IMR-90 (cell line): ENCODE results near the gene MDM2. TPM values are rescaled to one million over a fixed set of nuclear protein-coding genes. Genes with fewer than 3 reads are reported as not detected.

Experiments
- ATAC-seq: fragments of 200-7000 bp; cut with Tn5 transposase; 2 replicates; pipeline ENCODE4 v1.9.1; 2020; ENCODE audit warnings: low read depth, mild to moderate bottlenecking, moderate library complexity
- BruUV-seq: library from RNA; stranded (reverse); fragments of 400-500 nt; replicated peaks from 2 replicates; lab custom pipeline; 2021; lab: Mats Ljungman, UMichigan
- CTCF ChIA-PET: fragments of 300-600 bp; formaldehyde crosslinking; extraction: SDS; loops from one replicate; lab custom pipeline; 2021; ENCODE audit warnings: antibody characterized with exemption; lab: Yijun Ruan, JAX
- POLR2A ChIA-PET: fragments of 300-600 bp; sonication (Branson Sonifier 250); formaldehyde crosslinking; loops from one replicate; lab custom pipeline; 2022; ENCODE audit warnings: antibody characterized with exemption; ENCODE audit not compliant: unreplicated experiment; lab: Charles Lee
- DNase-seq: peaks from one replicate; pipeline ENCODE4 v3.0.0; 2013
- H2AFZ ChIP-seq: replicated peaks from 2 replicates; pipeline ENCODE3; 2013; ENCODE audit warnings: low read length, mild to moderate bottlenecking; ENCODE audit not compliant: poor library complexity
- H2AK5ac ChIP-seq: 2 replicates; pipeline ENCODE4 v1.6.1; 2013; ENCODE audit warnings: low read depth, low read length, inconsistent platforms
- H2AK9ac ChIP-seq: replicated peaks from 2 replicates; pipeline ENCODE3; 2013; ENCODE audit warnings: mild to moderate bottlenecking, low read depth, low read length, moderate library complexity; ENCODE audit not compliant: poor library complexity
- H2BK120ac ChIP-seq: 2 replicates; pipeline ENCODE4 v1.6.1; 2013; ENCODE audit warnings: low read depth, low read length, inconsistent platforms
- H2BK15ac ChIP-seq: 3 replicates; pipeline ENCODE4 v1.6.1; 2013; ENCODE audit warnings: low read depth, low read length, inconsistent platforms
- H2BK20ac ChIP-seq: 2 replicates; pipeline ENCODE4 v1.6.1; 2013; ENCODE audit warnings: low read depth, mild to moderate bottlenecking, inconsistent platforms, low read length, moderate library complexity
- H2BK5ac ChIP-seq: 2 replicates; pipeline ENCODE4 v1.6.1; 2013; ENCODE audit warnings: mild to moderate bottlenecking, low read depth, low read length, inconsistent platforms; ENCODE audit not compliant: poor library complexity, severe bottlenecking
- H3K14ac ChIP-seq: replicated peaks from 2 replicates; pipeline ENCODE4 v1.6.1; 2013; ENCODE audit warnings: low read depth, low read length, inconsistent platforms
- H3K18ac ChIP-seq: 2 replicates; pipeline ENCODE4 v1.6.1; 2013; ENCODE audit warnings: low read depth, low read length, control low read depth
- H3K23ac ChIP-seq: 2 replicates; pipeline ENCODE4 v1.6.1; 2013; ENCODE audit warnings: low read depth, low read length, inconsistent platforms
- H3K27ac ChIP-seq: 2 replicates; pipeline ENCODE4 v1.5.1; 2013; ENCODE audit warnings: mild to moderate bottlenecking, control low read depth, low read length; ENCODE audit not compliant: insufficient read depth
- H3K27me3 ChIP-seq: 2 replicates; pipeline ENCODE4 v1.6.1; 2013; ENCODE audit warnings: low read length; ENCODE audit not compliant: control insufficient read depth, insufficient read depth
- H3K36me3 ChIP-seq: 2 replicates; pipeline ENCODE4 v1.6.1; 2013; ENCODE audit warnings: low read length, mixed read lengths; ENCODE audit not compliant: control insufficient read depth, insufficient read depth
- H3K4ac ChIP-seq: 2 replicates; pipeline ENCODE4 v1.6.1; 2013; ENCODE audit warnings: low read depth, low read length, inconsistent platforms
- H3K4me1 ChIP-seq: 2 replicates; pipeline ENCODE4 v1.6.1; 2013; ENCODE audit warnings: low read length, mixed read lengths; ENCODE audit not compliant: control insufficient read depth, insufficient read depth
- H3K4me2 ChIP-seq: 2 replicates; pipeline ENCODE4 v1.6.1; 2013; ENCODE audit warnings: low read depth, mild to moderate bottlenecking, control low read depth, low read length, moderate library complexity
- H3K4me3 ChIP-seq: 2 replicates; pipeline ENCODE4 v1.5.1; 2013; ENCODE audit warnings: low read depth, mild to moderate bottlenecking, control low read depth, low read length, moderate library complexity; ENCODE audit not compliant: insufficient read depth
- H3K56ac ChIP-seq: 2 replicates; pipeline ENCODE4 v1.6.1; 2013; ENCODE audit warnings: low read length, inconsistent platforms; ENCODE audit not compliant: insufficient read depth; ENCODE audit errors: extremely low read depth
- H3K79me1 ChIP-seq, 2 experiments: 2 replicates each; pipeline ENCODE4 v1.6.1; 2013; ENCODE audit warnings: low read length in 2 of 2, inconsistent platforms in 1 of 2, low read depth in 1 of 2
- H3K9ac ChIP-seq: 2 replicates; pipeline ENCODE4 v1.6.1; 2013; ENCODE audit warnings: low read depth, low read length, control low read depth
- H3K9me1 ChIP-seq: 2 replicates; pipeline ENCODE4 v1.6.1; 2013; ENCODE audit warnings: low read length, inconsistent platforms; ENCODE audit not compliant: insufficient read depth
- H3K9me3 ChIP-seq: 2 replicates; pipeline ENCODE4 v1.6.1; 2013; ENCODE audit warnings: low read length; ENCODE audit not compliant: control insufficient read depth, insufficient read depth
- H4K20me1 ChIP-seq: 2 replicates; pipeline ENCODE4 v1.6.1; 2013; ENCODE audit warnings: low read length, inconsistent platforms; ENCODE audit not compliant: insufficient read depth
- H4K5ac ChIP-seq: 2 replicates; pipeline ENCODE4 v1.6.1; 2013; ENCODE audit warnings: mild to moderate bottlenecking, low read depth, low read length, control low read depth
- H4K8ac ChIP-seq, 2 experiments: 2 replicates each; pipeline ENCODE4 v1.6.1; 2013; ENCODE audit warnings: low read depth in 2 of 2, low read length in 2 of 2, control low read depth in 1 of 2, inconsistent platforms in 1 of 2
- H4K91ac ChIP-seq: 2 replicates; pipeline ENCODE4 v1.6.1; 2013; ENCODE audit warnings: low read depth, low read length, inconsistent platforms; ENCODE audit not compliant: insufficient read depth
- BHLHE40 ChIP-seq: fragments of 150-350 bp; IDR thresholded peaks from 2 replicates; pipeline ENCODE4 v1.6.1; 2016; ENCODE audit warnings: mild to moderate bottlenecking, low read depth, low read length
- CEBPB ChIP-seq: IDR thresholded peaks from 2 replicates; pipeline ENCODE4 v1.6.1; 2012; ENCODE audit warnings: low read depth, low read length, improper control_type of control experiment
- CHD1 ChIP-seq: IDR thresholded peaks from 2 replicates; pipeline ENCODE4 v1.6.1; 2012; ENCODE audit warnings: low read depth, low read length, improper control_type of control experiment
- FOS ChIP-seq: fragments of 150-350 bp; IDR thresholded peaks from 2 replicates; pipeline ENCODE4 v1.6.1; 2016; ENCODE audit warnings: low read depth, low read length
- MAFK ChIP-seq: IDR thresholded peaks from 2 replicates; pipeline ENCODE4 v1.6.1; 2012; ENCODE audit warnings: low read depth, low read length, improper control_type of control experiment
- MAZ ChIP-seq: IDR thresholded peaks from 2 replicates; pipeline ENCODE4 v1.6.1; 2012; ENCODE audit warnings: low read depth, mild to moderate bottlenecking, low read length, improper control_type of control experiment, moderate library complexity, borderline replicate concordance
- MXI1 ChIP-seq: IDR thresholded peaks from 2 replicates; pipeline ENCODE4 v1.6.1; 2012; ENCODE audit warnings: low read depth, mild to moderate bottlenecking, low read length, moderate library complexity, borderline replicate concordance
- NFE2L2 ChIP-seq: fragments of 150-350 bp; IDR thresholded peaks from 2 replicates; pipeline ENCODE4 v1.6.1; 2016; ENCODE audit warnings: low read depth, mild to moderate bottlenecking, low read length
- POLR2A ChIP-seq: IDR thresholded peaks from 2 replicates; pipeline ENCODE4 v1.6.1; 2012; ENCODE audit warnings: mild to moderate bottlenecking, low read depth, low read length
- RAD21 ChIP-seq: IDR thresholded peaks from 2 replicates; pipeline ENCODE4 v1.6.1; 2012; ENCODE audit warnings: low read length, improper control_type of control experiment
- RCOR1 ChIP-seq: IDR thresholded peaks from 2 replicates; pipeline ENCODE4 v1.6.1; 2012; ENCODE audit warnings: mild to moderate bottlenecking, low read length, improper control_type of control experiment; ENCODE audit not compliant: insufficient replicate concordance
- RFX5 ChIP-seq: IDR thresholded peaks from 2 replicates; pipeline ENCODE4 v1.8.0; 2012; ENCODE audit warnings: low read depth, mild to moderate bottlenecking, low read length, moderate library complexity
- SMC3 ChIP-seq: fragments of 150-350 bp; IDR thresholded peaks from 2 replicates; pipeline ENCODE4 v1.6.1; 2016; ENCODE audit warnings: low read depth, mild to moderate bottlenecking, antibody characterized with exemption, low read length, moderate library complexity
- WGBS, 2 experiments: methylation state at CpG; one replicate each; pipeline versions ENCODE4 v1.1.5 to v1.1.7; 2013; ENCODE audit warnings: missing lambda C conversion rate in 2 of 2; ENCODE audit not compliant: insufficient read length in 1 of 2; ENCODE audit errors: extremely low coverage in 2 of 2; 5-methylcytosine and 5-hydroxymethylcytosine counted together
- dilution Hi-C: fragments of 300-500 bp; cut with HindIII; formaldehyde crosslinking; loops from one replicate; pipeline ENCODE4 v1.14.3; 2018; ENCODE audit warnings: low sequenced_read_pairs; ENCODE audit not compliant: unreplicated experiment
- in situ Hi-C: fragments of 300-500 bp; cut with MboI; formaldehyde crosslinking; loops from 3 replicates; pipeline ENCODE4 v1.14.3; 2019; ENCODE audit warnings: low sequenced_read_pairs, inconsistent platforms, mixed read lengths
- intact Hi-C: fragments of 100-400 bp; cut with micrococcal nuclease; formaldehyde crosslinking; loops from 2 replicates; pipeline ENCODE4 v1.10.0; 2022
- polyA plus RNA-seq, 3 experiments: library from polyadenylated mRNA; depleted of rRNA; stranded (reverse); fragments of >200 nt; gene quantifications; 2 replicates each; pipeline ENCODE4 v1.2.3, GENCODE V29; 2012; ENCODE audit warnings: low replicate concordance in 1 of 3
- total RNA-seq: library from RNA; depleted of rRNA; stranded (reverse); fragments of >200 nt; gene quantifications from 2 replicates; pipeline ENCODE4 v1.2.3, GENCODE V29; 2012
- TF ChIP-seq, protein P1 (sequence below): fragments of 150-350 bp; IDR thresholded peaks from 2 replicates; pipeline ENCODE4 v1.6.1; 2017; ENCODE audit warnings: mild to moderate bottlenecking, antibody characterized with exemption, low read length, low read depth
- TF ChIP-seq, protein P2 (sequence below): conservative IDR thresholded peaks from 2 replicates; pipeline ENCODE4 v1.5.1; 2012; ENCODE audit warnings: mild to moderate bottlenecking, low read depth, low read length, improper control_type of control experiment
- TF ChIP-seq, protein P3 (sequence below): fragments of 150-350 bp; IDR thresholded peaks from 2 replicates; pipeline ENCODE4 v1.6.1; 2016; ENCODE audit warnings: low read depth, mild to moderate bottlenecking, low read length, moderate library complexity, borderline replicate concordance

MDM2 gene
- total and polyA plus RNA-seq, 2 of the 4 experiments (the other 2 are of a cell fraction): 21.9 to 196 TPM

DNA sequence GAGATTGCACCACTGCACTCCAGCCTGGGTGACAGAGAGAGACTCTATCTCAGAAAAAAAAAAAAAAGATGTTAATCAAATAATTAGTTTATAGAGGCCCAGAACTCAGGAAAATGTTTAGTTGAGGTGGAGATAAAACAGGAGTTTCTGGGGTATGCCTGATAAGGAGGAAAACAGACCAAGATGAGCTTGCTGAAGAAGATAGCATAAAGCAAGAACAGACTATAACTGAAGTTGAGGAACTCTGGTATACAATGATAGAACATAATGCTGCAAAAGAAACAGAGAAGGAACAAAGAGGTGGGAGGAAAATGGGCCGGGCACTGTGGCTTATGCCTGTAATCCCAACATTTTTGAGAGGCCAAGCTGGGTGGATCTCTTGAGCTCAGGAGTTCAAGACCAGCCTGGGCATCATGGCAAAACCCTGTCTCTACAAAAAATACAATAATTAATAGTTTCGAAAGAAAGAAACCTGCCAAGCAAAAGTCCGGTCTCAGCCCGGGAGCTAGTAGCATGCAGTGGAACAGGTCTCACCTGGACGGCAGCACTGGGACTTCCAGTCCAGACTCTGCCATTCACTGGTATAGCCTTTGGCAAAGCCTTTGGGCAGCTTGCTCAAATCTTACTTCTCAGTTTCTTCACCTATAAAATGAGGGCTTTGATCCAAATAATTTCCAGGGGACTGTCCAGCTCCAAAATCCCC is 36.6 kb upstream of the MDM2 start:
- no peak overlapping the region for H2BK15ac ChIP-seq
- TF ChIP-seq, protein P1, sequence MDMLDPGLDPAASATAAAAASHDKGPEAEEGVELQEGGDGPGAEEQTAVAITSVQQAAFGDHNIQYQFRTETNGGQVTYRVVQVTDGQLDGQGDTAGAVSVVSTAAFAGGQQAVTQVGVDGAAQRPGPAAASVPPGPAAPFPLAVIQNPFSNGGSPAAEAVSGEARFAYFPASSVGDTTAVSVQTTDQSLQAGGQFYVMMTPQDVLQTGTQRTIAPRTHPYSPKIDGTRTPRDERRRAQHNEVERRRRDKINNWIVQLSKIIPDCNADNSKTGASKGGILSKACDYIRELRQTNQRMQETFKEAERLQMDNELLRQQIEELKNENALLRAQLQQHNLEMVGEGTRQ: no peak
- TF ChIP-seq RCOR1 (no peak), BHLHE40 (no peak), CEBPB (no peak), NFE2L2 (no peak), RAD21 (no peak), POLR2A (no peak), MAFK (no peak), MXI1 (no peak), MAZ (no peak), FOS (no peak), RFX5 (no peak), CHD1 (no peak), SMC3 (no peak)
- TF ChIP-seq, protein P2, sequence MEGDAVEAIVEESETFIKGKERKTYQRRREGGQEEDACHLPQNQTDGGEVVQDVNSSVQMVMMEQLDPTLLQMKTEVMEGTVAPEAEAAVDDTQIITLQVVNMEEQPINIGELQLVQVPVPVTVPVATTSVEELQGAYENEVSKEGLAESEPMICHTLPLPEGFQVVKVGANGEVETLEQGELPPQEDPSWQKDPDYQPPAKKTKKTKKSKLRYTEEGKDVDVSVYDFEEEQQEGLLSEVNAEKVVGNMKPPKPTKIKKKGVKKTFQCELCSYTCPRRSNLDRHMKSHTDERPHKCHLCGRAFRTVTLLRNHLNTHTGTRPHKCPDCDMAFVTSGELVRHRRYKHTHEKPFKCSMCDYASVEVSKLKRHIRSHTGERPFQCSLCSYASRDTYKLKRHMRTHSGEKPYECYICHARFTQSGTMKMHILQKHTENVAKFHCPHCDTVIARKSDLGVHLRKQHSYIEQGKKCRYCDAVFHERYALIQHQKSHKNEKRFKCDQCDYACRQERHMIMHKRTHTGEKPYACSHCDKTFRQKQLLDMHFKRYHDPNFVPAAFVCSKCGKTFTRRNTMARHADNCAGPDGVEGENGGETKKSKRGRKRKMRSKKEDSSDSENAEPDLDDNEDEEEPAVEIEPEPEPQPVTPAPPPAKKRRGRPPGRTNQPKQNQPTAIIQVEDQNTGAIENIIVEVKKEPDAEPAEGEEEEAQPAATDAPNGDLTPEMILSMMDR: no peak
- TF ChIP-seq, protein P3, sequence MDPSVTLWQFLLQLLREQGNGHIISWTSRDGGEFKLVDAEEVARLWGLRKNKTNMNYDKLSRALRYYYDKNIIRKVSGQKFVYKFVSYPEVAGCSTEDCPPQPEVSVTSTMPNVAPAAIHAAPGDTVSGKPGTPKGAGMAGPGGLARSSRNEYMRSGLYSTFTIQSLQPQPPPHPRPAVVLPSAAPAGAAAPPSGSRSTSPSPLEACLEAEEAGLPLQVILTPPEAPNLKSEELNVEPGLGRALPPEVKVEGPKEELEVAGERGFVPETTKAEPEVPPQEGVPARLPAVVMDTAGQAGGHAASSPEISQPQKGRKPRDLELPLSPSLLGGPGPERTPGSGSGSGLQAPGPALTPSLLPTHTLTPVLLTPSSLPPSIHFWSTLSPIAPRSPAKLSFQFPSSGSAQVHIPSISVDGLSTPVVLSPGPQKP: no peak
- no peaks in the 10 kb centered on the region for H3K79me1 ChIP-seq
- dilution Hi-C loops (no loop called here), intact Hi-C loops (no loop called here), in situ Hi-C loops (no loop called here)
- no peak overlapping the region for H3K27ac ChIP-seq
- no peaks in the 10 kb centered on the region for H4K20me1 ChIP-seq
- no peak overlapping the region for H2BK20ac ChIP-seq
- WGBS, 2 experiments: no CpG with 5 or more reads among the region's 5 CpGs
- H3K4me2 ChIP-seq: no peak overlapping the region
- no peak overlapping the region for H3K14ac ChIP-seq
- no peak overlapping the region for H3K23ac ChIP-seq
- H4K5ac ChIP-seq: no peak overlapping the region
- H3K56ac ChIP-seq: no peak overlapping the region
- H3K4me1 ChIP-seq: no peaks in the 10 kb centered on the region
- no peaks in the 10 kb centered on the region for H3K27me3 ChIP-seq
- no peak overlapping the region for H4K91ac ChIP-seq
- no peak overlapping the region for H3K4ac ChIP-seq
- no peak overlapping the region for H3K9ac ChIP-seq
- DNase-seq (no peak), ATAC-seq (no peak)
- H3K36me3 ChIP-seq: no peaks in the 10 kb centered on the region
- H3K9me1 ChIP-seq: no peaks in the 10 kb centered on the region
- no peak overlapping the region for H2AFZ ChIP-seq
- H2BK120ac ChIP-seq: no peak overlapping the region
- H4K8ac ChIP-seq: no peak overlapping the region
- no TSS peak for BruUV-seq
- ChIA-PET CTCF (interaction anchor here (0.6 to 1.4 kb wide), 2 partner anchors 45 to 58 kb away, joined by 3 to 4 read pairs; no protein-coding TSS in a partner anchor), POLR2A (no interaction called here)
- no peak overlapping the region for H3K18ac ChIP-seq
- no peak overlapping the region for H2BK5ac ChIP-seq
- no peak overlapping the region for H3K4me3 ChIP-seq
- no peak overlapping the region for H2AK9ac ChIP-seq
- no peaks in the 10 kb centered on the region for H3K9me3 ChIP-seq
- H2AK5ac ChIP-seq: no peak overlapping the region
